HG03378 (cell line): Measurements from ENCODE around the gene NUP153.

Source experiments
- ATAC-seq: cut with Tn5 transposase; IDR thresholded peaks from one replicate; pipeline ENCODE4 v1.9.1; 2021; ENCODE audit warnings: mild to moderate bottlenecking, moderate library complexity; ENCODE audit not compliant: unreplicated experiment

NUP153 gene

GRCh38 chr6:17672064-17672718 lies 34.5 kb downstream of the NUP153 start:
- no peak for ATAC-seq

DNA sequence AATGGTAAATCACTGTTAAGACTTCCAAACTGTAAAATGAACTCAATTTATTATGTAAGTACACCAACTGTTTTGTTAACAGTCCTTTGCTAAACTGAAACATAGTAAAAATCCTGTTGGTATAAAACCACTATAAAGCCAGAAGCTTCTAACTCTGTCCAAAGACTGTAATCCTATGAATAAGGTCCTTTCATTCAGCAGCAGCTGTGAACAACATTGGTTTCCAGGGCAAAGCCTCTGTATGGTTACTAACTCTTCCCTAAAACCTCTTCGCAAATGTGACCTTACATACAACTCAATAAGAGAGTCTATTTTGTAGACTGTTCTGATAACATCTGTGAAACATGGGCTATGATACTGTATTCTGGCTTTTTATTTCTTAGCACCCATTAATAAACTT lies 40.1 kb downstream of the NUP153 start:
- ATAC-seq, result no peak

DNA sequence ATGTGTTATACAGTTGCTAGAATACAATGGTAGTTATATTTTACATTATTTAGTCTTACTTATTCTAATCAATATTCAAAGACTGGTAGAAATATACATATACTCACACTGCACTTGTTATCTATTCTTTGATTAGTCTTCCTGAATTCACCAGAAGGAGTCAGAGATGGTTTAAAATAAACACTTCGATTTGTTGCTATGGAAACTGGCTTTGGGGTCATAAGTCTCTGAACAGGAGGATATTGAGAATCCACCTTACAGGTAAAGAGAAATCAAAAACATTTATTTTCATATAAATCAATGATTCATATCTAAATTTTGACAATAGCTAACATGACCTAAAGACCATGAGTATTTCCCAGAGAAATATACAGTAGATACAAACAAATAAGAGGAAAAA lies 41.6 kb downstream of the NUP153 start:
- ATAC-seq, result no peak

DNA sequence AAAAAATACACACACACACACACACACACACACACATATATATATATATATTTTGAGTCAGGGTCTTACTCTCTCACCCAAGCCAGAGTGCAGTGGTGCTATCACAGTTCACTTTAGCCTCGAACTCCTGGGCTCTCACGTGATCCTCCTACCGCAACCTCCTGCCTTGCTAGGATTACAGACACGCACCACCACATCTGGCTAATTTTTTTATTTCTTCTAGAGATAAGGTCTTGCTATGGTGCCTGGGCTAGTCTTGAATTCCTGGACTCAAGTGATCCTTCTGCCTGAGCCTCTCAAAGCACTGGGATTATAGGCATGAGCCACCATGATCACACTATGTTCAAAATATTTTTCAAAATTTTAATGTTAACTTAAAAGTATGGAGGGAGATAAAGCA lies 43.5 kb downstream of the NUP153 start:
- ATAC-seq, result no peak

- ATAC-seq, result no peak
Measured at GRCh38 chr6:17662585-17662984, 44.1 kb downstream of the NUP153 start.

GRCh38 chr6:17656644-17657043 lies 50.1 kb downstream of the NUP153 start:
- ATAC-seq, result no peak

DNA sequence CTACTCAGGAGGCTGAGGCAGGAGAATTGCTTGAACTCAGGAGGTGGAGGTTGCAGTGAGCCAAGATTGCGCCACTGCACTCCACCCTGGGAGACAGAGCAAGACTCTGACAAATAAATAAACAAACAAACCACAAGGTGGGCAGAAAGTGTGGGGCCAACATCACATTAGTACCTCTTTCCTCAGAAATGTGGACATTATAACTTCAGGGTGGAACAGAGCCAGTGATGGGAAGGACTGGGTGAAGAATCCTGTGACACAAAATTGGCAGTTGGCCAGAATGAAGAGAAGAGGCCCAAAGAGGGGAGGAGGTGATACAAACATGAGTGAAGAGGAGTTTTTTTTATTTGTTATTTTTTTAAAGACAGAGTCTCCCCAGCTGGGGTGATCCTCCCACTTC lies 50.6 kb downstream of the NUP153 start:
- ATAC-seq, result no peak

- no peak for ATAC-seq
Measured at GRCh38 chr6:17653198-17653882, 53.4 kb downstream of the NUP153 start.

GRCh38 chr6:17650656-17651309 lies 55.9 kb downstream of the NUP153 start:
- ATAC-seq, result no peak

DNA sequence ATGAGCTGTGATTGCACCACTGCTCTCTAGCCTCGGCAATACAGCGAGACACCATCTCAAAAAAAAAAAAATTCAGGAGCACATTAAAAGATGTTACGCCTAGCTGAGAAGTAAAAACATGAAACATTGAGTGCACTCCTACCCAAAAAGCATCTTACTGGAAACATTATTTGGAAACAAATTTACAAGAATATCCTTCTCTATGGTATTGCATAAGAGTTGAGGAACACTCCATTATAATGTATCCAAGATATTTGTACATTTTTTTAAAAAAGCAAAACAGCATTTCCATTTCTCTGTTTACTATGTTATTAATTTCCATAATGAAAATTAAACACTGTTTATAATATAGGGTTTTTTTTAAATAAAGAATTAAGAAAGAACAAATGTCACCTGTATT lies 58.0 kb downstream of the NUP153 start:
- ATAC-seq, result no peak

- ATAC-seq, result no peak
Measured at GRCh38 chr6:17640477-17640917, 66.2 kb downstream of the NUP153 start.

- ATAC-seq, result no peak
Measured at GRCh38 chr6:17638212-17638715, 68.5 kb downstream of the NUP153 start.

- no peak for ATAC-seq
Measured at GRCh38 chr6:17635568-17635967, 71.2 kb downstream of the NUP153 start.

DNA sequence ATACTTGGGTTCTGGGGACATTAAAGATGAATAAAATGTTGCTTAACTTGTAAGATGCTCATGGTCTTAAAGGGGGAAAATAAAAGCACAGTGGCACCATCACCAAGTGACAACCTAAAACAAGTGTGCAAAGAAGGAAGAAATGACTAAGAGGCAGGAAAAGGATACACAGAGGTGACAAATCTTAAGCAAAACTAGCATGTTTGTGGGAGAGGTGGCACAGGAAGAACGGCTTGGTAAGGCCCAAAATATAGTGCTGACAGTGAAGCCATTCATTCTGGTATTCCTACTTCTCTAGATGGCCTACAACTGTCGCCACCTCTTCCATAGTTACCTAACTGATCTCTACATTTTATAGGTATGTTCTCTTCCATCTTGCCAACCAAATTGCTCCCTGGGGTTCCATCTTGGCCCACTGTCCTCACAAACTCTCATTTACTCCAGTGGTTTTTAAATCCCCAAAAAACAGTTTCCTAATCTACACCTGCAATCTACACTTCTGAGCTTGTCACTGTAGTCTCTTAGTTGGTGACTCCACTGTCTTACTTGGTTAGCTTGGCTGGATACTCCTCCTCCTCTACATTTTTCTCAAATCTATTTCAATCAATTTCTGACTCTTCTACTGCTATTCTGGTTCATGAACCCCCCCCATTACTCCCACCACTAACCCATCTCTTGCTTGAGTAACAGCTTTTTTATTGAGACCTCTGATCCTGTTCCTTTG lies 73.1 kb downstream of the NUP153 start:
- peak; percentile 58 for ATAC-seq

GRCh38 chr6:17632934-17633333 lies 73.8 kb downstream of the NUP153 start:
- ATAC-seq, result no peak

GRCh38 chr6:17630511-17631073 lies 76.1 kb downstream of the NUP153 start:
- ATAC-seq, result no peak

GRCh38 chr6:17629824-17630510 lies 76.8 kb downstream of the NUP153 start:
- no peak for ATAC-seq

- ATAC-seq, result no peak
Measured at GRCh38 chr6:17628873-17629272, 77.9 kb downstream of the NUP153 start.

DNA sequence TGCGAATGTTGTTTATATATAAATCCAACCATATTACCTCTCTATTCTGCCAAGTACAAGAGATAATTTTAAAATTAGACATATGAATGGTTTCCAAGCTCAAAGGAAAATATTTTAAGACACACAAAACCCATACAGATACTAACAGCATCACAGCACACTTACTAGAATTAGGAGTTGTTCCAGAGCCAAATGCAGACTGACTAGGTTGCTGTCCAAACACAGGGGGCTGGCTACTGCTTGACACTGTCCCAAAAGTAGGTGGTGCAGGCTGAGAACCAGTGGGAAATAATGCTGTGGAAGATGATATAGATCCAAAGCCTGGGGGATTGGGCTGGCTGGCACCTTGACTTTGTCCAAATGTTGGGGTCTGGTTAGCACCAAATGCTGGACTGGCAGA lies 82.3 kb downstream of the NUP153 start:
- no peak for ATAC-seq

DNA sequence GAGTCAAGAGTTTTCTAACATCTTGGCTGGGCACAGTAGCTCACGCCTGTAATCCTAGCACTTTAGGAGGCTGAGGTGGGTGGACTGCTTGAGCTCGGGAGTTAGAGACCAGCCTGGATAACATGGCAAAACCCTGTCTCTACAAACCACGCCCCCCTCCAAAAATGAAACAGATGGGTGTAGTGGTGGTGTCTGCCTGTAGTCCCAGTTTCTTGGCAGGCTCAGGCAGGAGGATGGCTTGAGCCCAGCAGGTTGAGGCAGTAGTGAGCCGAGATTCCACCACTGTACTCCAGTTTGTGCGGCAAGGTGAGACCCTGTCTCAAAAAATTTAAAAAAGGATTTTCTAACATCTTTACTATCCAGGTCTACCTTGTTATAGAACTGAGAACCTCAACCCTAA lies 84.6 kb downstream of the NUP153 start:
- no peak for ATAC-seq
